Activated CD4-positive, alpha-beta T cell treated with anti-CD3 and anti-CD28 coated beads, Interleukin-10, Interleukin-2, amounts not matched to agents 100 ng/mL and 50 ng/mL, durations not matched to agents 16 hours and 8 hours (primary cell): ENCODE results near the gene ACR.
"Not testable (repeated sequence)": the region's sequence is repeated elsewhere in the genome, so short reads cannot be mapped to it uniquely, and the experiment has no call there.

Experiments used
- DNase-seq: peaks from one replicate; pipeline ENCODE4 v3.0.0-alpha.2; 2020

ACR gene

DNA sequence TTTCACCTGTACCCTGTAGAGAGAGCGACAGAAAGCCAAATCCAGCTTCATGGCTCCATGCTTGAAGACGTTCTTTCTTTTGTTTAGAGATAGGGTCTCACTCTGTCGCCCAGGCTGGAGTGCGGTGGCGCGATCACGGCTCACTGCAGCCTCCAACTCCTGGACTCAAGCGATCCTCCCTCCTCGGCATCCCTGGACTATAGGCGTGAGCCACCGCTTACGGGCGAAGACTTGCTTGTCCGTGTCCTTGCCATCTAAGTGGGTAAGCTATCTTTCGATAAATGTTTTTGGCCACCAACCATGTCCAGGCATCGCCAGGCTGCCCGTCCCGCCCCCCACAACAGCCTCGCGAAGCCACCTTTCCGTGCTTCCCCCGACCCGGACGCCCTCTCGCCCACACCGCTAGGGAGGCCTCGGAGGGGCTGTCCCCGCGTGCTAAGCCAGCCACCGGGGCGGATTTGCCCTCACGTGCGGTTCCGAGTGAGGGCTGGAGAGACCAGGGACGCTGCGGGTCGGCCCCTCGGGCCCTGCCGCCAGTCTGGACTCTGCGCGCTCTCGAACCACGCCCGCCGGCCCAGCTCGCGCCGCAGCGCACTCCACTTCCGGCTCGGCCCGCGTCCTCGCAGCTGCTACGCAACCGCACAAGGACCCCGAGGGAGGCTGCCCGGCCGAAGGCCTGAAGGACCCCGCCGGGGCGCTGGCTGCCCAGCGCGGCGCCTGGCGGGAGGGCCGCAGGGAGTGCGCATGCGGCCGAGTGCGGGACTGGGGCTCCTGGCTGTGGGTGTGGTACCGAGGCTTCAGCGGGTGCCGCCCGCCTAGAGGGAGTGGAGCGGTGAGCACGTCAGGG lies 45.3 kb downstream of the ACR start, which contains the start of gene RABL2B:
RABL2B (minus strand) TSS at position 604 of the 847 bp plus-strand sequence. CDS start 1,342 bp downstream, outside the sequence.
- DNase-seq = peak; percentile 92

DNA sequence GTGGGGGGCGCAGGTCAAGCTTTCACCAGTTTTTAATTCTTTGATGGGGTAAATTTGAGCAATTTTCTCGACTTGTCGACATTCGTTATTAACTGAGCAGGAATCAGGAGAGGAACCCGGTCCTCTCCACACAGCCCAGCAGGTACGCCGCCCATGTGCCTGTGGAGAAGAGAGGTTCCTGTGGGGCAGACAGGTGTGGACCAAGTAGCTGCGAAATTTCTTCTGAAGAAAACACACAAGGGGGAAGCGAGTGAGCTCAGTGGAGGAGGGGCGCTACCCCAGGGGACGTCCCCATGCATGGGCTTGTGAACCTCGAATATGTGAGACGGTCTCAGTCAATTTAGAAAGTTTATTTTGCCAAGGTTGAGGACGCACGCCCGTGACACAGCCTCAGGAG lies 45.9 kb downstream of the ACR start:
- not testable (repeated sequence) for DNase-seq

GRCh38 chr22:50785289-50785688 lies 47.3 kb downstream of the ACR start:
- not testable (repeated sequence) for DNase-seq

- DNase-seq = peak; percentile 40
Observed at GRCh38 chr22:50786936-50787335, 48.9 kb downstream of the ACR start.
